GM19193 (cell line): ENCODE measurements around the gene STARD5.
A peak's percentile ranks its signal among the peaks of the same experiment; 100 is the strongest.

Source experiments
- POLR2A ChIP-seq: IDR thresholded peaks from 4 replicates; pipeline ENCODE4 v1.6.1; 2011; ENCODE audit not compliant: insufficient read depth, insufficient read length; ENCODE audit errors: extremely low read depth

Gene STARD5

GRCh38 chr15:81304226-81304625, 19.7 kb downstream of the STARD5 start:
- TF ChIP-seq POLR2A: no peak

- no peak for TF ChIP-seq POLR2A
Measured at GRCh38 chr15:81303244-81304225, 20.4 kb downstream of the STARD5 start.

GRCh38 chr15:81302701-81303109, 21.2 kb downstream of the STARD5 start:
- TF ChIP-seq POLR2A: no peak

GRCh38 chr15:81301815-81302399, 22.0 kb downstream of the STARD5 start:
- peak; percentile 30 for TF ChIP-seq POLR2A

- TF ChIP-seq POLR2A: no peak
Measured at GRCh38 chr15:81301385-81301784, 22.6 kb downstream of the STARD5 start.

GRCh38 chr15:81299630-81300273, 24.2 kb downstream of the STARD5 start:
- TF ChIP-seq POLR2A: no peak

GRCh38 chr15:81299156-81299555, 24.8 kb downstream of the STARD5 start:
- no peak for TF ChIP-seq POLR2A

- TF ChIP-seq POLR2A: no peak
Measured at GRCh38 chr15:81298611-81299010, 25.3 kb downstream of the STARD5 start.

- TF ChIP-seq POLR2A: no peak
Measured at GRCh38 chr15:81297603-81298575, 26.1 kb downstream of the STARD5 start.

GRCh38 chr15:81297147-81297572, 26.8 kb downstream of the STARD5 start:
- TF ChIP-seq POLR2A: no peak

GRCh38 chr15:81296673-81297072, 27.3 kb downstream of the STARD5 start:
- peak; percentile 56 for TF ChIP-seq POLR2A

GRCh38 chr15:81296186-81296585, 27.8 kb downstream of the STARD5 start:
- TF ChIP-seq POLR2A: no peak

GRCh38 chr15:81295486-81296121, 28.3 kb downstream of the STARD5 start:
- no peak for TF ChIP-seq POLR2A

GRCh38 chr15:81294516-81294880, 29.4 kb downstream of the STARD5 start:
- no peak for TF ChIP-seq POLR2A
